ENCODE data around the gene HOXC11.

HOXC11 gene

DNA sequence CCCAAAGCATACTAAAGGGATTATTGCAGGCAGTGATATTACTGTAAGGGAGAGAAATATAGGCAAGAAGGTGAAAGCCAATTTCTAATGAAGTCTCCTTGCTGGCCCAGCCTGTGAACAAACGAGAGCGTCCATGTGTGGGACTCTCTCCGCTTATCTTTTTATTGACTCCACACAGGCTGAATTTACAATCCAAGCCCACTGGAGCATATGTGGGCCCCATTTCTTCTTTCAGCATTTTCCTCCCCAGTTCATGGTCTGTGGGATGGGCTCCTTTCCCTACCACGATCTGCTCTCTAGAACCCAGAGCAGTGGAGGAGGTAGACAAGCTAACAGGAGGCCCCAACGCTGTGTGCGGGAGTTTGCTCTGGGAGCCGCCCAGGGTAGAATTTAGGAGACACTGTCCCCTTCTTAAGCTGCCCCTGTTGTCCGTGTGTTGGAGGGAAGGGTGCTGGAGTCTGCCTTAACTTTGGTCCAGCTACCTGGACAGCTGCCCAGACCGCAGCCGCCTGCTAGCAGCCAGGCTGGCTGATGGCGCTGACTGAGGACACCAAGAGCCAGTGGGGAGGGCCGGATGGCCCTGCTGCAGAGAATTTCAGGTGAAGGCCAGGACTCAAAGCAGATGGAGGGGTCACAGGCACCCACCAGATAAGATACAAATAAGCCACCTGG lies 3.2 kb upstream of the HOXC11 start:
- TF ChIP-seq ARNTL (CRISPR knock-in tag; IDR thresholded peaks at IDR 0.05; ENCODE audit: borderline replicate concordance, low read depth) (no peak), ZFP3 (CRISPR knock-in tag; IDR thresholded peaks at IDR 0.05) (no peak), ZNF70 (CRISPR knock-in tag; IDR thresholded peaks at IDR 0.05) (no peak), TOX (CRISPR knock-in tag; IDR thresholded peaks at IDR 0.05; ENCODE audit: borderline replicate concordance) (no peak), SNAI2 (CRISPR knock-in tag; IDR thresholded peaks at IDR 0.05) (no peak), TSHZ2 (CRISPR knock-in tag; IDR thresholded peaks at IDR 0.05) (no peak), OSR1 (CRISPR knock-in tag; IDR thresholded peaks at IDR 0.05) (no peak), ZC3H10 (CRISPR knock-in tag; IDR thresholded peaks at IDR 0.05) (no peak), GLIS3 (CRISPR knock-in tag; IDR thresholded peaks at IDR 0.05) (no peak), RARB (CRISPR knock-in tag; IDR thresholded peaks at IDR 0.05) (no peak), CSRNP3 (CRISPR knock-in tag; IDR thresholded peaks at IDR 0.05) (no peak), ZFP30 (CRISPR knock-in tag; IDR thresholded peaks at IDR 0.05) (no peak), ESRRG (CRISPR knock-in tag; IDR thresholded peaks at IDR 0.05) (no peak), PATZ1 (CRISPR knock-in tag; IDR thresholded peaks at IDR 0.05; ENCODE audit: borderline replicate concordance) (no peak), CSDC2 (CRISPR knock-in tag; IDR thresholded peaks at IDR 0.05) (no peak)
- TF ChIP-seq, protein P1, sequence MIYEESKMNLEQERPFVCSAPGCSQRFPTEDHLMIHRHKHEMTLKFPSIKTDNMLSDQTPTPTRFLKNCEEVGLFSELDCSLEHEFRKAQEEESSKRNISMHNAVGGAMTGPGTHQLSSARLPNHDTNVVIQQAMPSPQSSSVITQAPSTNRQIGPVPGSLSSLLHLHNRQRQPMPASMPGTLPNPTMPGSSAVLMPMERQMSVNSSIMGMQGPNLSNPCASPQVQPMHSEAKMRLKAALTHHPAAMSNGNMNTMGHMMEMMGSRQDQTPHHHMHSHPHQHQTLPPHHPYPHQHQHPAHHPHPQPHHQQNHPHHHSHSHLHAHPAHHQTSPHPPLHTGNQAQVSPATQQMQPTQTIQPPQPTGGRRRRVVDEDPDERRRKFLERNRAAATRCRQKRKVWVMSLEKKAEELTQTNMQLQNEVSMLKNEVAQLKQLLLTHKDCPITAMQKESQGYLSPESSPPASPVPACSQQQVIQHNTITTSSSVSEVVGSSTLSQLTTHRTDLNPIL (CRISPR knock-in tag; IDR thresholded peaks at IDR 0.05; ENCODE audit: low read depth), result no peak
- no peak for ATAC-seq

- no peak for TF ChIP-seq GLIS3 (CRISPR knock-in tag; IDR thresholded peaks at IDR 0.05)
- no peak for TF ChIP-seq ZNF8 (CRISPR knock-in tag; IDR thresholded peaks at IDR 0.05)
- TF ChIP-seq, protein P1 (CRISPR knock-in tag; IDR thresholded peaks at IDR 0.05; ENCODE audit: low read depth), result no peak
- no peak for TF ChIP-seq BACH2 (CRISPR knock-in tag; IDR thresholded peaks at IDR 0.05; ENCODE audit: borderline replicate concordance)
- TF ChIP-seq ZFP3 (CRISPR knock-in tag; IDR thresholded peaks at IDR 0.05), result no peak
- no peak for TF ChIP-seq TSHZ2 (CRISPR knock-in tag; IDR thresholded peaks at IDR 0.05)
- TF ChIP-seq ISL1 (CRISPR knock-in tag; IDR thresholded peaks at IDR 0.05), result no peak
- no peak for TF ChIP-seq PPARA (CRISPR knock-in tag; IDR thresholded peaks at IDR 0.05; ENCODE audit: borderline replicate concordance)
- TF ChIP-seq TOX (CRISPR knock-in tag; IDR thresholded peaks at IDR 0.05; ENCODE audit: borderline replicate concordance), result no peak
- no peak for TF ChIP-seq POU6F1 (CRISPR knock-in tag; IDR thresholded peaks at IDR 0.05; ENCODE audit: borderline replicate concordance, low read depth)
- no peak for TF ChIP-seq ZNF70 (CRISPR knock-in tag; IDR thresholded peaks at IDR 0.05)
- no peak for TF ChIP-seq OSR1 (CRISPR knock-in tag; IDR thresholded peaks at IDR 0.05)
- no peak for TF ChIP-seq SNAI2 (CRISPR knock-in tag; IDR thresholded peaks at IDR 0.05)
- no peak for ATAC-seq
These were observed 2.5 kb upstream of the HOXC11 start for GRCh38 chr12:53970451-53970850.
